Kidney glomerular epithelial cell (primary cell): ENCODE results near the gene AATK.

ENCODE experiments used
- DNase-seq: peaks from one replicate; lab custom pipeline; 2025; lab: John Stamatoyannopoulos, UW

The AATK gene

GRCh38 chr17:81196505-81197408 lies 30.7 kb upstream of the AATK start:
- DNase-seq, result no peak

GRCh38 chr17:81195941-81196495 lies 30.0 kb upstream of the AATK start:
- DNase-seq, result no peak

DNA sequence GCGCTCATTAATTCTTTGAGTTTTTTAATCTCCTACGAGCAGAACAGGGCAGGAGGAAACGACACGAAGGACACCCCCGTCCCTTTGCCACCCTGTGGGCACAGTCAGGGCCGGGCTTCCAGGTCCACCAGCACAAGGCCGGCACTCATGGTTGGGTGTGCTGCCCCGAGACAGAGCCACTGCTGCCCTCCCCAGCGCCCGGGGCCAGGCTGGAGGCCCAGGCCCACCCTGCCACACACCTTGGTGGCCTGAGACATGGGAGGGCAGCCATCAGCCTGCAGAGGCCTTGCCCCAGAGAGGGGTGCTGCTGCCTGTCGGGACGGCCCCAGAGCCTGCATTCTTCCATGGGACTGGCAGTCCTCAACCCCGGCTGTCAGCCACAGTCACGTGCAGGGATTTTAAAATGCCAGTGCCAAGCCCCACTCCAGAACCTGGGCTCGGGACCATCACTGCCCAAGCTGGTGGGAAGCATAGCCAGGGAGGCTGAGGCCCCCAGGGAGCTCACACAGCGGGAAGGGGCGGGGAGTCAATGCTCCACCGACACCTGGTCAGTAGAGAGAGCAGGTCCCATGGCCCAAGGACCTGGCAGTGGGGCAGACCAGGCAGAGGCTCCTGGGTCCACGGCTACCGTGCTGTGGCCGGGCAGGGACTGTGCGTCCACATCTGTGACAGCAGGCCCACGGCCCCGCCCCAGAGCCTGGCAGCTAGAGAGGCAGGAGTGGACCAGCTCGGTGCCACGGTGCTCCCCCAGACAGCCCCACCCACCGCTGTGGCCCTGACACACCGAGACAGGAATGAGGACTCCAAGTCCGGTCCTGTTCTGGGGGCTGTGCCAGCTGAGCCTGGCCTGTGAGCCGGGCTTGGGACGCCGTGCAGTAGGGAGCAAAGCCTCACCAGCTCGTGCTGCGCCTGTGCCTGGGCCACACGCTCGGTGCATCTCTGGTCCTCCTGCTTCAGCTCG lies 29.2 kb upstream of the AATK start:
- no peak for DNase-seq

DNA sequence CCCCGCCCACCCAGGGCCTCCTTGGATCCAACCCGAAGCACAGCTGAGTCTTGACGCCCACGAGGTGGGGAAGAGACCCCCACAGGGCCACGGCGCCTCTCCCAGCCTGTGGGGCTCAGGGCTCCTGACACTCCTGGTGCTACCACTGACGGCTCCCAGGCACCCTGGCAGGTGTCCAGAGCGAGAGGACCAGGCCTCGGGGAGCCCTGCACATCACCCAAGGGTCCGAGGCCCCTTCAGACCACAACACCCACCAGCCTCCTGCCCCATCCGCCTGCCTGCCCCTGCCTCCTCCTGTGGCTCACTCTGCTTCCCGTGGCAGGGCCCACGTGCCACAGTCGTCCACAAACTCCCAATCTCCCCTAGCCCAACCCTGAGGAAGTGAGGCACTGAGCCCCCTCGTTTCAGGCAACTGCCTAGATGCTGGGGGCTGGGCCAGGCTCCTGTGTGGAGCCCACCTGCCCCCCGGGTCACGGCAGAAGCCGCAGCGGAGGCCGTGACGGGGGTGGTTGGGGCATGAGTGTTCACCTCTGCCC lies 28.3 kb upstream of the AATK start:
- DNase-seq, result no peak

GRCh38 chr17:81193470-81194224 lies 27.6 kb upstream of the AATK start:
- no peak for DNase-seq

- no peak for DNase-seq
Measured at GRCh38 chr17:81193051-81193410, 27.0 kb upstream of the AATK start.

GRCh38 chr17:81192386-81193050 lies 26.5 kb upstream of the AATK start:
- DNase-seq, result no peak

GRCh38 chr17:81191646-81192045 lies 25.6 kb upstream of the AATK start:
- no peak for DNase-seq

GRCh38 chr17:81191116-81191515 lies 25.1 kb upstream of the AATK start:
- no peak for DNase-seq

DNA sequence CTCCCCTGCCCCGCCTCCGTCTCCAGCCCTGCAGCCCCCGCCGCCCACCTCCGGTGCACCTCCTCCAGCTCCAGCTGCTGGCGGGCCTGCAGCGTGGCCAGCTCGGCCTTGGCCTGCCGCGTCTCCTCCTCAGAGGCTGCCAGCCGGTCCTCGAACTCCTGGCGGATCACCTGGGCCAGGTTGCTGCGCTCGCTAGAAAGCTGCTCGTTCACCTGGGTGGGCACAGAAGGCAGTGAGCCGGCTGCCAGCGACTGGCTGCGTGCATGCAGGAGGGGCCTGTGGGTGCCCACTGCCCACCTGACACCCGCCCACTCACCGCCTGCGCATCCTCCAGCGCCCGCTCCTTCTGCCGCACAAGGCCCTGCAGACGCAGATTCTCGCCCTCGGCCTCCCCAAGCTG lies 24.6 kb upstream of the AATK start:
- DNase-seq, result no peak

GRCh38 chr17:81189670-81190530 lies 23.9 kb upstream of the AATK start:
- DNase-seq, result no peak

DNA sequence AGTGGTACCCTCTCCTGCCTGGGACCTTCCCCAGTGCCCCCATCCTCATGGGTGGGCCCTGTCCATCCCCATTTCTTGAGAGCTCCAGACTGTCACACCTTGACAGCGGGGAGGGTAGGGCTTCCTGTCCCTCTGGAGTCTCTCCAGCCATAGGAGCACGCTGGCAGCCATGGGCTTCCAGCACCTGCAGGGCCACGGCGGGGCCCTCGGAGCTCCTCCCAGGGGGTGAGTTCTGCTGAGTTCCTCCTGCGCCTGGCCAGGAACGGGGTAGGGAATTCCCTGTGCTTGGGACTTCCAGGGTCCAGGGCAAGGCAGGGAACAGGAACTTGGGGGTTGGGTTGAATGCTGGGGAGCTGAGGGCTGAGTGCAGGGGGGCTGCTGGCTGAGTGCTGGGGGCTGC lies 23.0 kb upstream of the AATK start:
- DNase-seq, result no peak

GRCh38 chr17:81188491-81188840 lies 22.4 kb upstream of the AATK start:
- no peak for DNase-seq

GRCh38 chr17:81187586-81188490 lies 21.8 kb upstream of the AATK start:
- no peak for DNase-seq

DNA sequence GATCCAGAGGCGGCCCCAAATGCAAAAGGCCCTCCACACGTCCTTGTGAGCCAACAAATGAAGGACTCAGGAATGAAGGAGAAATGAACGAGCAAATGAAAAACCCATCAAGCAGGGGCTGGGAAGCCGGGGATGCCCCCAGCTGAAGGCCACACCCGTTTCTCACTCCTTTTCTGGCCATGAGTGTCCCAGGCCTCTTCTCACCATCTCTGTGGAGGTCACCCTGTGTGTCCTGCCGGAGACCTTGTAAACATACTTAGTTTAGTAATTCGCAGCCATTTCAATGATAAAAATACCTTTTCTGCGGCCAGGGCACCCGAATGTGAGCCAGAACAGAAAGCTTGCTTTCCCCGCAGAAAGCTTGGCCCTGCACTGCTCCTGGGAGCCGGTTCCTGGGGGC lies 21.1 kb upstream of the AATK start:
- no peak for DNase-seq

GRCh38 chr17:81186203-81186602 lies 20.2 kb upstream of the AATK start:
- no peak for DNase-seq

DNA sequence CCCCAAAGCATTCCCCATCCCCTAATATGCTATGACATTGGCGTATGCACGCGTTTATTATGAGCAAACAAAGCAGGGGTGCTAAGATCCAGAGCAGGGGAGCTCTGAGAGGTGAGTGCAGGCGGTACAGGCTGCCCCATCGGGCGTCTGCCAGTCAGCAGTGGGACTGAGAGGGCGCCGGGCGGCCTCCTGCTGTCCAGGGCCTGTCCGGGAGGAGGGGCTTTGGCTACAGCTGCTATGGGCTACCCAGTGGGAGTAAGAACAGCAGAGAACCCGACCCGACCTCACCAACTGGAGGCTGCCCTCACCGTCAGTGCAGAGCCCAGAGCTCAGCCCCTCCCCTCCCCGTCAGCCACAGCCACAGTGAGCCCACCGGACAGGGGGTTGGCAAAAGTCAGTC lies 18.5 kb upstream of the AATK start:
- no peak for DNase-seq

DNA sequence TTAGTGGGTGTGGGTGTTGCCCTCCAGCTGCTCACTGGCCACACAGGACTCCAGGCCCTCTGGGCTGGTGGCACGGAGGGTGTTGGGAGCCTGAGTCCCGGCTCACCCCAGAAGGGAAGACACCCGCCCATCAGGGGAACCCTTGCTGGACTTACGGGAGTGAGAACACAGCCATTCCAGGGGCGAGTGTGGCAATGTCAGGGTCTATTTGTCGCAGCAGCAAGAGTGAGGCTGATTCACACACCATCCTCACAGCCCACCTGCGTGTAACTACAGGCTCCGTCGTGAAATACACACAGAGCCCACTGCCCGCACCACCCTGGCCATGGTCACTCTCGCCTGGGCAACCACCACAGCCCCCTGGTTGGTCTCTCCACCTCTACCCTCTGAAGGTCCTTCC lies 17.8 kb upstream of the AATK start:
- DNase-seq, result no peak

GRCh38 chr17:81183316-81183715 lies 17.3 kb upstream of the AATK start:
- no peak for DNase-seq
